ENCODE measurements around the gene MAFF. TPM values are rescaled to one million over a fixed set of nuclear protein-coding genes. Genes with fewer than 3 reads are reported as not detected.

MAFF gene
- polyA plus RNA-seq, 3 donors, result 2.5 to 3.2 (median 3.0) TPM

DNA sequence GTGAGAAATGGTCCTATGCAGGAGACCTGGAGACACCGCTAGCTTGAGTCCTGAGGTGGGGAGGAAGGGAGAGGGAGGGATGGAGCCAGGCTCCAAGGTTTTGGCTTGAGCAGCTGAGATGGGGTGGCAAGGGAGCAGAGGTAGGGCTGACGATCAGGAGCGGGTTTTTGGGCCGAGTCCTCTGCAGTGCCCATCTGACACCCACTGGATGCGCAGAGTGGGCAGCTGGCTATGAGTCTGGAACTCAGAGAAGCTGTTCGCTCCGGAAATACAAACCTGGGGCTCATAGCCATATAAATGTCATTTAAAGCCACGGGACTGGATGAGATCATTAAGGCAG, 453 bp upstream of the MAFF start:
- no peak for DNase-seq

DNA sequence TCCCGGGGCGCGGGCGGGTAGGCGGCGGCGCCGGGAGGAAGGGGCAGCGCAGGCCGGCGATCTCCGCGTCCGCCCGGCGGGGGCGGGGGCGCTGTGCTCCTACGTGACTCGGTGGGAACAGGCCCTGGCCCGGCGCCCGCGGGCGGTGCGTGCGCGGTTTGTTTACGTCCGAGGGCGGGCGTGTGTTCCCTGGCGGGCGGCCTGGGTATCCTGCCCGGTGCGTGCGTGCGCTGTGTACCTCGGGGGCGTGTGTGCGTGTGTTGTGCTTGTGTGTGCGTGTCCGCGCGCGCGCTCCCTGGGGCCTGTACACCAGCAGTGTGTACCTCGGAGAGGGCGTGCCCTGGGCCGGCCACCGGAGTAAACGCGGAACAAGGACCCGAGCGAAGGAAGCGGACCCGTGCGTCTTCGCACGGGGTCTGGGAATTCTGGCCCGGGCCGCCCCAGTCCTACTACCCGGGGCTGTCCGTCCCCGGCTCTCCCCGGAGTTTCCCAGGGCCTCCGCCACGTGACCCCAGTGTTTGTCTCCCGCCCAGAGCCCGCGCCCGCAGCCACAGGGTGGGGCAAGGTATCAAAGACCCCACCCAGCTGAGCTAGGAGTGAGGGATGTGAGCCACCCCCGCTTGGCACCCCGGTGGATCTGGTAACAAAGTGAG, 769 bp downstream of the MAFF start:
- peak; percentile 72 for DNase-seq

DNA sequence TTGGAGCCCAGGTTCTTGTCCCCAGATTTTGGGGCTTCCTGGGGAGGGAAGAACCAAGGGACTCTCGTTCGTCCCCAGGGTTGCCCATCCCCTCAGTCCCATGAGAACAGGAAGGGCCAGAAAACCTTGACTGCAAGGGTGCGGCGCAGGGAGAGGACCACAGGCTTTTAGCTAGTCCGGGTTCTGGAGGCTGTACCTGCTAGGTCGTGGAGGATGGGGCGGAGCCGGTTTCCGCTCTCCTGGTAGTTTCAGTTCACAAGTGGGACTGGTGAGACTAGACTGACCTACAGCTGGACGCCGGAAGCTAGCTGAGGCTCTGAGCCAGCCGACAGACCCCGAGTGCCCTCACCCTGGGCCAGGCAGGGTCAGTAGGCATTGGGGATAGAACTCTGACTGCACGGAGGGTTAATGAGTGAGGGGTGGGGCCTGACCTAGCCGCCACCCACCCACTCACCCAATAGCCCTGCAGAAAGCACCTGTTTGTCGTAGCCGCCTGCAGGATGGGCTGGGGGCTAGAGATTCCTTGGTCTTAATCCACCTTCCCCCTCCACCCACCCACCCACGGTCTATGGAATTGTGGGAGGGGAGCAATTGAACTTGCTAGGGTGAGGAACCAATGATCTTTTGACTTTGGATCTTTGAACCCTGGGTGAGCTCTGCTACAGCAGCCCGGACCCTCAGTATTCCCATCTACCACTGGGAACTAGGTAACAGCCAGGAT, 1.5 kb downstream of the MAFF start:
- no peak for DNase-seq

DNA sequence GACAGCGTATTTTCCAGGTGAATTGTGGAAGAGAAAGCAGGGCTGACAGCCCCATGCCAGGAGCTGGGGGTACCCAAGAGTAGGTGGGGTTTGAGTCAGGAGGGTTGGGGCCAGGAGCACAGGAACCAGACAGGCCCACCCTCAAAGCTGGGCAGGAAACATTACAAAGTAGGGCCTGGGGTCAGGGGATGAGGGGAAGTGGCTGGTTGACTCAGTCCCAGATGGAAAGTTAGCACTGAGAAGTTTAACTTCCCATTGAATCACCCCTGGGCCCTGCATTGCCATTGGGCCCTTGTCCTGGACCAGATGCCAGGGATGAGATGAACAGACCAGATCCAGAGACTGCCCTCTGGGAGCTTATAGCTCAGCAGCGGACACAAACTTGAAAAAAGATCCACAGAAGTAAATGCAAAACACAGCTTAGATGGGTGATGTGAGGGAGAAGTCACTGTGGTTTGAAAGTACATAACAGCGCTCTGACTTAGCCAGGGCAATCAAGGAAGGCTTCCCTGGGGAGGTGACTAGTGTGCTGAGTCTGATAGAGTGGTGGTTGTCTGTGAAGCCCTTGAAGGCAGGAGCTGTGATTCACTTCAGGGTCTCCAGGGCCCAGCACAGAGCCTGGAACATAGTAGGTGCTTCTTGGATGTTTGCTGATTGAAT, 2.2 kb downstream of the MAFF start:
- no peak for DNase-seq

DNA sequence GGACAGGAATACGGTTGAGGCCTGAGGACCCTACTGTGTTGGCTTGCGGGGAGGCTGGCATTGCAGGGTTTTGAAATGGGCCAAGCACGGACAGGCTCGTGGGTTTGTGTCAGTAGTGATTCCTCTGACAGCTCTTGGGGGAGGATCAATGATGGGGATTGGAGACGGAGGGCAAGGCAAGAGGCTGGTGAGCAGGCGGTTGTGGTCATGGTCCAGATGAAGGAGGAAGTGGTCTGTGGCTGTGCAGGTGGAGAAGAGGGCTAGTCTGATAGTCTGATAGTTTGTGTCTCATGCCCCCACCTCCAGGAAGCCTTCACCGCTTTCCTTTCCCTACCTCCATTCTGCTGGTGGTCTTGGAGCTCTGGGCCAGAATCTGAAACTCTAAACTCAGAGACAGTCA, 3.0 kb downstream of the MAFF start:
- DNase-seq, result no peak

DNA sequence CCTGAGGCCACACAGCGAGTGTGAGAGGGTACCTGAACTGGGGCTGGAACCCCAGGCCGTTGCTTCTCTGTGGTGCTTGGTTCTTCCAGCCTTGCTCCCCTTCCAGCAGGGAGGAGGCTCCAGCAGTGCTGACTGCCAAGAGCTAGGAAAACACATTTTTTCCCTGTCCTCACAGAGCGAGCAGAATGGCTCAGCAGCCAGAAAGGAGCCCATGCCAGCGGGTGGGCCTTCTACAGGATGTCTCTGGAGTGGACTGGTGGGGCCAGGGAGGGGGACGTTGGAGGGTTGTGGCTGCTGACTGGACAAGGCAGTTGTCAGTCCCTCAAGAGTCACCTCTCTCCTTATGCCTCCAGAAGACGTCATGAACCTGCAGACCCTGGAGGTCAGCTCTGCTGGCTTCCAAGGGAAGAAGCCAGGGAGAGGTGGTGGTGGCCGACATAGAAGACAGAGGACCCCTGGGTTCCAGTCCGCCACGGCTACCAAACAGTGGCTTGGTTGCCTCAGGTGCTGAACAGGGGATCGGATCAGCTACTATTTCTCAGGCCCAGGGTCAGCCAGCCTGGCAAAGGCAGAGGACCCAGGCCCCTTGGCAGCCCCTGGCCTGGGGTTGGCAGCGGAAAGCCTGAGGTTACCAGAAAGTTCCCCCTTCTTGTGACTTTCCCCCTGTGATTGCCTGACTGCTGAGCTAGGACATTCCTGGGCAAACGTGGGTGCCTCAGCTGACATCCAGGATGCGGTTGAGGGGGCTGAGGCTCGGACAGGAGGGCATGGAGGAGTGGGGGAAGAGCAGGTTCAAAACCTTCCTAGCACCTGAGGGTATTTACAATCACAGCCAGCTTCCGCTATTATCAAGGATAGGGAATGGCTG, 3.7 kb downstream of the MAFF start:
- DNase-seq, result no peak

DNA sequence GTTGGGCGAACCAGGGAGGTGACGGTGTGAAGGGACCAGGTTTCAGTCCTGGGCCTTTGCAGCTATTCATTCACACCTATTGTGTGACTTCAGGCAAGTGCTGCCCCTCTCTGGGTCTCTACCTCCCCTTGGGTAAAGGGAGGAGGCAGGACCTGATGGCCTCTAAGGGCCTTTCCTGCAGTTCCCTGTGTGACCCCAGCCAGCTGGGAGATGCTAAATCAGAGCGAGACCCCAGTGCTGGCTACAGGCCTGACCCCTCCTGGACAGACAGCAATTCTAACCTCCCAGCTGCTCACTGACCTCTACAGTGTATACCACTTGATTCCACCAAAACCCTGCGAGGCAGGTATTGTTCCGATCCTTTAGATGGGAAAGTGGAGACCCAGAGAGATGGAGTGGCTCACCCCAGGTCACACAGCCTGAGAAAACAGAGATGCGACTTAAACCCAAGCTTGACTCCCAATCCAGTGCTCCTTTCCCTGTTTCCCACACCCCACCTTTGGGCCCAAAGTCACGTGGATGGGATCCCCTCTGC, 6.2 kb downstream of the MAFF start:
- no peak for DNase-seq

DNA sequence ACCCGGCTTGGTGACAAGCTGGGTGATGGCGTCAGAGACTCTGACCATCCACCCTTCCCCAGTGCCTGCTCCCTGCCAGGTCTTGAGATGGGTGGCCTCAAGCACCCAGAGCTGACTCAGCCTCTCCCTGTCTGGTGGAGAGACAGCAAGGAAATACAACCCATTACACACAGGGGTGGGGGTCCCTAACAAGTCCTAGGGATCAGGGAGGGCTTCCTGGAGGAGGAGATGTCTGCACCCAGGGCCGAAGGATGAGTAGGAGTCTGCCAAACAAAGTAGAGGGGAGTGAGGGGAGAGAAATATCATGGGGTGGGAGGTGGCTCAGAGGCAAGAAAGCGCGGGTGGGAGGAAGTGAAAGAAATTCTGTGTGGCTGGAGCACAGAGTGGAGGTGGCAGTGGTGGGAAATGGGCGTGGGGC, 6.8 kb downstream of the MAFF start:
- DNase-seq, result no peak

DNA sequence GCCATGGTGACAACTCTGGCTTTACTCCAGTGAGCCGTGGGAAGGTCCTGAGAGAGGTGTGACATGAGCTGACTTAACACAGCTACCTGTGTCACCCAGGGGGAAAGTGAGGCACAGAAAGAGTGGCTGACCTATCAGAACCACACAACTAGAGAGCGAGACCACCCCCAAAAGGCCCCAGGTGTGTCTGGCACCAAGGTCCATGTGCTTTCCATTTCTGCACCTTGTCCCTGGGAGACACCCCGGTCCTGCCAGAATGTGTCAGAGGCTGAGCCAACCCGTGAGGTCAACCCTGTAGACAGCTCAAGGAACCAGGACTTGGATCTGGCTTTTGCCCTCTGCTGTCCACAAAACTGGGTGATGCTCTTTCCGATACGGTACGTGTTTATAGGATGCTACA, 9.8 kb downstream of the MAFF start:
- no peak for DNase-seq

DNA sequence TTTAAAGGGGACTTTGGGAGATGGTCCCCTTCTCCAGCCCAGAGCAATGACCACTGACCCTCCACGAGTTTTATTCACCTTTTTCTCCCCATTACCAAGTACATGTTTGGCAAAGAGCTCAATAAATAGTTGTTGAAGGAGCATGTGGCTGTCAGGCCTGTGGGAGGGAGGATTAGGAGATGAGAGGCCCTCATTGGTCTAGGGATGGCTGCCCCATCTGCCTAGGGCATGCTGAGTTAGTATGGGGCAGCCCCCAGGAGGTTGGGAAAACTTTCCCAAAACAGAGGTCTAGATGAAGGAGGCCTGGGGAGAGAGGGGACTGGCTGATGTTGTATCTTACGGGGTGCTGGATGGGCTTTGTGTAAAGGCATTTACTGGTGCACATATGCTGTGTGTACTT, 10.6 kb downstream of the MAFF start:
- DNase-seq, result no peak

DNA sequence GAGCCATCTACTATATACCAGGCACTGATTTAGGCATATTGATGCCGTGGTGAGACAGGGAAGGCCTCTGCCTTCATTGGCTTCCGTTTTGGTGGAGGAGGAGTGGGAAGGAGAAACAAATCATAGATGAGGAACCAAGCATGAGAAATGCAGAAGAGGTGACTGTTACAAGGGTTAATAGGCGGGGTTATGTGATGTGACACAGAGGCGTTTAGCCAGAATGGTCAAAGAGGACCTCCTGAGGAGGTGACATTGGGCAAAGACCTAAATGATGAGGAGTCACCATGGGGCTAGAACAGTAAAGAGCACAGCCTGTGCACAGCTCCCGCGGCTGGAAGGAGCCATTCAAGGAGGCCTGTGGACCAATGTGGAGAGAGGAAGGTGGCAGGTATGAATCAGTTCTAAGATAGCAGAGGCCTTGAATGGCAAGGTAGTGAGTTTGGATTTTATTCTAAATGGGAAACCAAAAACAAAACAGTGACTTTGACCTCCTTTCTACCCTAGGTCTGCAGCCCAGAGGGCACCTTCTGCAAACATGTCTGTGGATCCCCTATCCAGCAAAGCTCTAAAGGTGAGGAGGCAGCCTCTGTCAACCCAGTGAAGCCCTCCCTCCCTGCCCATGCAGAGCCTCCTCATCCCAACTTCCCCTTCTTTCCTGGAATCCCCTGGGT, 11.7 kb downstream of the MAFF start:
- no peak for DNase-seq

DNA sequence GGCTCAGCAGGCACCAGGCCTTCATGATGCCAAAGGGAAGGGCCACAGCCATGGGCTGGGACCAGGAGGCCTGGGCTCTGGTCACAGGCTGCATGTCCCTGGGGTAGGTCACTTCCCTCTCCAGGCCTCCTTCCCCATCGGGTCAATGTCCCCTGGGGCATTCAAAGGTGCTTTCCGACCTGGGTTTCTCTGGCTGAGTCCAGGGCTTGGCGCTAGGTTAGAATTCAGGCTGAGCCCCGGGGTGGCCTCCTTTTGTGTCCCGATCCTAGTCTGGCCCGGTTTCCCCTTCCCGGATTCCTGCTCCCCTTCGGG, 12.2 kb downstream of the MAFF start:
- DNase-seq, result no peak

DNA sequence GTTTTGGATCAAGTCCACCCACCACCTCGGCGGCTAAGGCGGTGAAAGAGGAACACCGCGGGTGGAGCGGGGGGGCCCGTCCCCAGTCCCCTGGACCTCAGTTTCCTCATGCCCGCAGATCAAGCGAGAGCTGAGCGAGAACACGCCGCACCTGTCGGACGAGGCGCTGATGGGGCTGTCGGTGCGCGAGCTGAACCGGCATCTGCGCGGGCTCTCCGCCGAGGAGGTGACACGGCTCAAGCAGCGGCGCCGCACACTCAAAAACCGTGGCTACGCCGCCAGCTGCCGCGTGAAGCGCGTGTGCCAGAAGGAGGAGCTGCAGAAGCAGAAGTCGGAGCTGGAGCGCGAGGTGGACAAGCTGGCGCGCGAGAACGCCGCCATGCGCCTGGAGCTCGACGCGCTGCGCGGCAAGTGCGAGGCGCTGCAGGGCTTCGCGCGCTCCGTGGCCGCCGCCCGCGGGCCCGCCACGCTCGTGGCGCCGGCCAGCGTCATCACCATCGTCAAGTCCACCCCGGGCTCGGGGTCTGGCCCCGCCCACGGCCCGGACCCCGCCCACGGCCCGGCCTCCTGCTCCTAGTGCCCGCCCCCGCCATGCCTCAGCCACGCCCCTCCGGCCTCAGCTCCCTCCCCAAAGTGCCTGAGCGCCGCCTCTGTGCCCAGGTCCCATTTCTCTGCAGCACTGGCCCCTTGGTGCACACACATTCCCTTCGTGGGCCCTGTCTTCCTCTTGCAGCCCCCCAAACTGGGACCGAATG, 12.7 kb downstream of the MAFF start:
- no peak for DNase-seq

DNA sequence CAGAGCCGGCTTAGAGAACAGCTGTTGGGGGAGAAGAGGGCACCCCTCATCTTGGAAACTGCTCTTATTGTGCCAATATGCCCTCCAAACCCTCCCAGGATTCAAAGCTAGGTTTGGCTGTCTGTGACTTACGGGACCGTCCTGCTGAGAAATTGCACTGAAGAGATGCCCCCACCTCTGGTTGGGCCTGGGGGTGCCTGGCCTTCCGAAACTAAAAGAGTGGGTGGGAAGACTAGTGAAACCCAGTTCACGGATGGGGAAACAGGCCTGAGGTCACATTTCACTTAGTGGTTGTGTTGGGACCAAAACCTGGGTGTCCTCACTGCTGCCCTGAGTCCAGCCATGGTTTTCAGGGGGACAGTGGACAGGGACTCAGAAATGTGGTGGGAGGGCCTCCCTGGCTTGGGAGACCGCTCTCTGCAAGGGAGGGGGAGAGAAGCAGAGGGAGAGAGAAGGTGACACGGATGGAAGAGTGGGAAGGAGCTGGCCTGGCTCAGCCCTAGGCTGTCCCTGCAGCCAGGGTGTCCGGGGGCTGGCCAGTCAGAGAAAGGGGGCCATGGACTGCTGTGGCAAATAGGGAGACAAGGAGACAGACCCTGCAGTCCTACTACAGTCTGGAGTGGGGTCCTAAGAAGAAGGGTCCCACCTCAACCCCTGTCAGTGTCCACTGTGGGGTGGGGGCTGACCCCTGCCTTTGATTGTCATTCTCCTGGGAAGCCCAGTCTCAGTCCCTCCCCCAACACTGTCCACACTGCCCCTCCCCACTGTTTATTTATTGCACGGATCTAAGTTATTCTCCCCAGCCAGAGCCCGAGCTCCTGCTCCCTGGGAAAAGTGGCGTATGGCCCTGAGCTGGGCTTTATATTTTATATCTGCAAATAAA, 13.6 kb downstream of the MAFF start:
- no peak for DNase-seq

DNA sequence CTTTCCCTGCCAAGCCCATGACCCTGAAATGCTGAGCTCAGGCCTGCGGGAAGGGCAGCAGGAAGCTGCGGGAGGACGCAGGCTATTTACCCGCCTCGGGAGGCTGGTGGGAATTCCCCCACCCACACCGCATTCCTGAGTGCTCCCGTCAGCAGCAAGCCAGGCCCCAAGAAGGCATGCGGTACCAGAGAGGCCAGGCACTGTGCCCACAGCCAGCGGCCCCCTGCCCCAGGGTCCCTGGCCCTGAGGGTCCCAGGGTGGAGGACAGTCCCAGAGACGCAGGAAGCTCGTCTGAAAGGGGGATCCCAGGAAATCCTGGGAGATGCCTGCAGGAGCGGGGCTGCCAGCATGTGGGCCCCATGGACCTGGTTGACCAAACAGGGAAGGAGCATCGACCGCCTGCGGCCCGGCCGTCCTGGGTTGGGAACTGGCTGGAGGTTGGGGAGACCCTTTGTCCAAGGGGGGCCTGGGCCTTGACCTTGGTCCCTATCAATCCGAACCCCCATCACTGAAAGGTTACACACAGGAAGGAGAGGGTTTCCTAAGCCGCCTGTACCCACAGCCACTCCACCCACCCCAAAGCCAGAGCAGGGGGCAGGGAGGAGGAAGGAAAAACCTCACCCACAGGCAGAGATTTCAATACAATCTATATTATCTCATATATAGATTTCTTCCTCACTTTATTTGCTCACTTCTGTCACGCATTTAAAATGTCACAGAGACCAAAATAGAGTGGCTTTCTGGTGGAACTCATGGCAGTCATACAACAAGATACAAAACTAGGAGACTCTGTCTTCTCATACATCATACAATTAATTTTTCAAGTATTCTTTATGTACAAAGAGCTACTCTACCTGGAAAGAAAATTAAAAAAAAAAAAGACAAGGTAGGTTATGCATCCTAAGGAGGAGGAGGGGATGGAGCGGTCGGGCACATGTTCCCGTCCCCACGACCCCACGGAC, 17.1 kb downstream of the MAFF start:
- peak; percentile 72 for DNase-seq

DNA sequence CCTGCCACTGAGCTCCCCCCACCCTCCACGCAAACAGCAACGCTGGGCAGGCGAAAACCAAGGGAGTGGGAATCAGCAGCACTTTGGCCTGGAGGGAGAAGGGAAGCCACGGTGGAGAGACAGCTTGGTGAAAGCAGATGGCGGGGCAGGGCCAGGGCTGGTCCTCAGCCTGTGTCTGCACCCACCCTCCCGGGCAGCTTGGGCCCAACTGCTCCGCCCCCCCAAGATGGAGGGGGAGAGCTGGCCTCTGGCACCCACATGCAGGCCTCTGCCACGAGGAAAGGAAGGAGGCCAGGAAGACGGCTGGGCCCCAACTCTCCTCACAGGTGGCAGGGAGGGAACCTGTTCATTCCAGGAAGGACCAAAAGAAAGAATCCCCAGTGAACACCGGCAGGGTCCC, 17.8 kb downstream of the MAFF start:
- no peak for DNase-seq

DNA sequence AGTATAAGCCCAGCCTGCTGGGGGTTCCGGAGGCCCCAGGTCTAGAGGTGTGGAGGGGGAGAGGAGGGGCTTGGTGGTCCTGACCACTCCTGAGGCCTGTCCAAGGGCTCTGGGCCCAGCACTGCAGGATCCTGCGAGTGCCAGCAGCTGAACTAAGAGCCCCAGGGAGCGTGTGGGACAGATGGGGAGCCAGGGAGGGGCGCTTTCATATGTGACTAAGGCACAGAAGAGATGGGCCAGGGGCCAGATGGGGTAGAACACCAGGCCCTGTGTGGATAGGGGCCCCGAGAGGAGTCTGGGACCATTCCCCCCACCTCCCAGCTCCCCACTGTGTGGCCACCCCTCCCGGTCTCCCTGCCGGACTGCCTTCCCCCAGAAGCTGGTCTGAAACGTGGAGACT, 18.4 kb downstream of the MAFF start:
- DNase-seq, result no peak

DNA sequence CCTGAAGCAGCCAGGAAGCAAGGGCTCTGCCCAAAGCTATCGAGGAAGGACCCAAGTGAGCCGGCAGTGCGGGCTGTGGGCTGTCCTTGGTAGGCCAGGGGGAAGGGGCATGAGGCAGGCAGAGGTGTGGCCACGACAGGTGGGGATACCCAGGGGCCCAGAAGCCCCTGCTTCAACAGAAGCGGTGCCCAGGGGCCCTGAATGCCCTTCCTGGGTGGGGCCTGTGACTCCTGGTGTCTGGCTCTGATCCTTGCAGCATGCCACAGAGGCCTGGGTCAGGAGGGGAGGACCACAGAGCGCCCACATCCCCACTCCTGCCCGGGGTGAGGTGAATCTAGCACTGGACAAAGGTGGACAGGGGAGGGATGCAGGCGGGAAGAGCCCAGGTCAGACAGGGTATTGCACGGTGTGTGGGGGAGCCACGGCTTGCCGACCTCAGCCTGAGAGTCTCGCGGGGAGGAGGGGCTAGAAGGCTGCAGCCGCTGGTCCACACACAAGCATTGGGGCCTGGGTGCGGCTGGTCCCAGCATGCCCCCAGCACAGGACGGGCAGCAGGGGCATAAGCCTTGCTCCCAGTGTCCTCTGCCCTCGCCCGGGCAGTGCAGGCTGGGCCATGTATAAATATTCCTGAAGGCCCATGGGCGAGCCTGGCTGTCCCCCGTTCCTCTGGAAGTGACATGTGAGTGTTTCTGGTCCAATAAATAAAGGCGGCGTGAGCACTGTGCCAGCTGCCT, 19.0 kb downstream of the MAFF start:
- DNase-seq, result no peak
